Mammary epithelial cell (primary cell): ENCODE data around the gene RALGPS1.

Source experiments
- CTCF ChIP-seq, 2 donors: IDR thresholded peaks in 1 of 2; conservative IDR thresholded peaks in 1 of 2; 2 replicates each; pipeline ENCODE4 v1.5.1; 2011 to 2012; ENCODE audit warnings: inconsistent platforms in 2 of 2, low read length in 2 of 2, mild to moderate bottlenecking in 2 of 2, control low read depth in 1 of 2, low read depth in 1 of 2; ENCODE audit not compliant: insufficient read depth in 1 of 2; ENCODE audit errors: extremely low read depth in 1 of 2
- EZH2 ChIP-seq: IDR thresholded peaks from 2 replicates; pipeline ENCODE4 v1.6.1; 2012; ENCODE audit warnings: low read length, inconsistent platforms, borderline replicate concordance

GRCh38 chr9:127149463-127150390 lies 235.1 kb downstream of the RALGPS1 start:
- no peak for TF ChIP-seq CTCF (conservative IDR thresholded peaks at IDR 0.05 in 1 of 2, IDR thresholded peaks at IDR 0.05 in 1 of 2; ENCODE audit: extremely low read depth in 1 of 2, insufficient read depth in 1 of 2, low read depth in 1 of 2, low read length in 2 of 2)
- TF ChIP-seq EZH2: no peak
